ENCODE measurements around the gene CAB39. TPM values are rescaled to one million over a fixed set of nuclear protein-coding genes. Genes with fewer than 3 reads are reported as not detected.
"Not testable (repeated sequence)": the region's sequence is repeated elsewhere in the genome, so short reads cannot be mapped to it uniquely, and the experiment has no call there.

CAB39 gene
- total RNA-seq, 1 donor from 2014 or later, result 94.0 TPM

DNA sequence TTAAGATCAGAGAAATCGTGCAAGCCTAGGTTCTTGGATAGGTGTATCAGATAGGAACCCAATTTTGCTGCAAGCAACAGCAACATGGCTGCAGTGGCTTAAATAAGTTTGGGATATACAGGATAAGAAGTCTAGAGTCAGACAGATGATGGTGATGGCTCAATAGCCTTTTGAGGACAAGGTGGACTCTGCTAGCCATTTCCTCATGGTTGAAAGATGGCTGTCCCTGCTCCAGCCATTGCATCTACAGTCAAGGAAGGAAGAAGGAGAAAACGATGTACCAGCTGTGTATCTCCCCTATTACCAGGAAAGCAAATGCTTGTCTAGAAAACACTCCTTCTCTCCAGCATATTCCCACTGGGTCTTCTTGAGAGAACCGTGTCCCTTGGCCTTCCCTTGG, 30.1 kb upstream of the CAB39 start:
- no peak for DNase-seq (ENCODE audit: low spot score)

DNA sequence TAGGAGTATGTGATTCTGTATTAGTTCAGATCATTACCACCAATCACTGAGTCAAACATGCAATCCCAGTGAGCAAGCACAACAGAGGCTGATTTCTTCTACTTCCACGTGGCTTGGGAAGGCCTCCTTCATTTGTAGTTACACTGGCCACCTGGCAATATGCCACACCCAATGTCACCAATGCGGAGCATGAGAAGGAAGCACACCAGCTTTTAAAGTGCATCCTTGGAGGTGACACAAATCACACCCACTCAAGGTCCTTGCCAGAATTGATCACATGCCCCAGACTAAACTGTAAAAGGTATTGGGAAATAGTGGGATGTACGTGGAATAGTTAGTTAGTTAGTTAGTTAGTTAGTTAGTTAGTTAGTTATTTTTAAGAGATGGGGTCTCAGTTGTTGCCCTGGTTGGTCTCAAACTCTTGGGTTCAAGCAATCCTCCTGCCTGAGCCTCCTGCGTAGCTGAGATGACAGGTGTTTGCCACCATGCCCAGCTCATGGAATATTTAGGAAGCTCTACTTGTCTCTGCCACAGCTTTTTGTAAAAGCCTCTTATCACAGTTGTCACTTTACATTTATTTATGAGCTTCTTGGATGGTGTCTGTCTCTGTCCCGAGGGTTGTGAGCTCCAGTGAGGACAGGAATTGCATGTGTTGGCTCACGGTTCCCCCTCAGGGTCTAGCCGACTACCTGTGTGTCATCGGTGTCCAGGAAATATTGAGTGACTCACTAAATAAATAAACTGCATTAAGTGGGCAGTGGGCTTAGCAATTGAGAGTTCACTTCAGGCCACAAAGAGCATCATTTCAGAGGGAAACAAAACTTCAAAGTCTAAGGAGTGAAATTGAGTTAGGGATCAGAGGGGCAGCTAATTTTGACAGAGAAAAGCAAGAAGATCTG, 28.1 kb upstream of the CAB39 start:
- no peak for DNase-seq (ENCODE audit: low spot score)

DNA sequence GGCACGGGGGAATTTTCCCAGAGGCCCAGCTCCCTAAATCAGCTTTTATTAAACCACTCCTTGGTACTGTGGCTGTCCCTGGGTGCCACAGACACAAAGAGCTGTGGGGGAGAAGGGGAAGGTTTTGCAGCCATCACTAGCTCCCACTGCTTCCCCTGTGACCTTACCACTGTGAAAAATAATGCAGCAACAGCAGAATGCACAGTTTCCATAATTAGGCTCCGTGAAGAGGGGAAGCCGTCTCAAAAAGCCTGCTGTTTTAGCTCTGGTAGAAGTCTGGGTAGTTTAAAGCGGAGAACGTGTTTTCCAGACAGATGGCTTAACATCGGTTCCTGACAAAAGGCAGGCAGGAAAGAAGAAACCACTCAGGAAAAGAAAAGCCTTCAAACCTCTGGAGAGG, 27.5 kb upstream of the CAB39 start:
- DNase-seq (ENCODE audit: low spot score), result no peak

DNA sequence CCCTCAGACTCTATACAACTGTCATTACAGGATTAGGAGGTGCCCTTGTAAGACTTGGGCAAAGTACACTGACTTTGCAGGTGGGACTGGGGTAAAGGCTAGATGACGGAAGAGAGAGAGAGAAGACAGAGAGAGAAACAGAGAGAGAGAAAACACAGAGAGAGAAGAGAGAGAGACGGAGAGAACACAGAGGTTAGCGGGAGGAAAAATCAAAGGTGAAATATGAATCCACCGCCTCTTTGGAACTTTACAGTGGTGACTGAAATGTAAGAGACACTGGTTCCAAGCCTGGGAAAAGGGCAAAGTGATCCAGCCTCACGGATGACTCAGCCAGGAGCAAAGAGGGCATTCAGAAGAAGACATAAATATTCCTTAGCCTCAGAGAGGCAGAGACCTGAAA, 25.1 kb upstream of the CAB39 start:
- no peak for DNase-seq (ENCODE audit: low spot score)

DNA sequence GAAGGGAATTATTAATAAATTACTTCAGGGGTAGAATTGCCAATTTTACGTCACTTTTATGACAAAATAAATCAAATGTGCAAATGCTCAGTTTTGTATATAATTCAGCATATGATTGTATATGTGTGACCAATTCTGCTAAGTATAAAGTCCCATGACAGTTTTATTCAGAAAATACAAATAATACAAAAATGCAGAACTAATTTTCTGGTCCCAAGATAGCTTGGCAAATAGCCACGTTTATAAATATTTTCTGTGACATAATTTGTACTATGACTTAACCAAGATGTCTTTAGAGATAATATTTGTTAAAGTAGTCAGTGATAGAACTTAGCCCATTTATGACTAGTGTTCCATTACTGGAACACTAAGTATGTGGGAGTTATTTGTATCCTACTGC, 24.2 kb upstream of the CAB39 start:
- DNase-seq (ENCODE audit: low spot score), result no peak

DNA sequence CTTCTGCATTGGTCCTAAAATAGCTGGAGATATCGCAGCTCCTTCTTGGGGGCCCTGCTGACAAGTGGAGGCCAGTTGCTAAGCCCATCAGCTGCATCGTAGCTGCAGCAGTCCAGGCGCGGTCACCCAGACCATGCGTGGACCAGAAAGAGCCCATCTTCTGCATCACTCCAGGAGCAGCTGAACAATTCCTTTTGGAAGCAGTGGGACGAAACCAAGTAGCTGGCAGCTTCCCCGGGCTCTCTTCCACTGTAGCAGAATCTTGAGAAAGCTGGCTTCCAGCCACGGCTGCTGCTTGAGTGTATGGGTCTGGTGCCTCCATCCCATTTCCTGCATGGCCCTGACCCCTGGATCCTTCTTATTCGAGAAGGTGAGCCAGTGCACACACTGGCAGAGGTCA, 22.2 kb upstream of the CAB39 start:
- no peak for DNase-seq (ENCODE audit: low spot score)

DNA sequence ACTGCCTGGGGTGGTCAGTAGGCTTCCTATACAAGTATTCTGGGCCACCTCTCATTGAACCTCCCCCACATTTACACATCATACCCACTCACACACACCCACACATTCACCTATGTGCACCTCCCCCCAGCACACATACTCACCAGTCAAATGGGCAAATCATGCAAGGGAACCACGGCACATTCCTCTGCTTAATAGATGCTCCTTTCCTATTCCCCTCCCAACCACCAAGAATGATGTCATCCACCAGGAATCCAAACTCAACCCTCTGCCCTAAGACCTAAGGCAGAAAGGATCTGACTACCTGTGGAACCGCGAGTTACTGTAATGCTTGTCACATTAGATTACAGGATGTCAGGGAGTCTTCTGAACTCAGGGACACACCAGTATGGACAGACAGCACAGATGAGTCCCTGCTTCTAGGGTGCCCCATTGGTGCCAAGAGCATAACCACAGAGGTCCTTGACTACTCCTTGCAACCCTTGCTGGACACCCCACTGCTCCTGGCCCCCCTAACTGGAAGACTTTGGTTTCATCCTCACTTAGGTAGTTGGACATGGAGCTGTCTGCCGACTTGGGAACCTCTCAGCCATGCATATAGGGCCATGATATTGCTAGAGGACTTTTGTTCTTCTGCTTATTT, 21.5 kb upstream of the CAB39 start:
- peak; percentile 47 for DNase-seq (ENCODE audit: low spot score)

DNA sequence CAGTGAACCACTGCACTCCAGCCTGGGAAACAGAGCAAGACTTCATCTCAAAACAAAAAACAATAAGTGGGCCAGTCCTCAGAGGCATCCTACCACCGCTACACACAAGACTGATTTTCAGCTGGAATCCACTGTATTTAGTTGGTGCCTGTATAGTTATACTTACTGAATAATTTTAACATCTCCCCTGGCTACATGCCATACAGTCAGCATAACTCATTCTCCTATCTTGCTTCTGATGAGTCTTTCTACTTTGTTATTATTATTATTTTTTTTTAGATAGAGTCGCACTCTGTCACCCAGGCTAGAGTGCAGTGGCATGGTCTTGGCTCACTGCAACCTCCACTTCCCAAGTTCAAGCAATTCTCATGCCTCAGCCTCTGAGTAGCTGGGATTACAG, 19.9 kb upstream of the CAB39 start:
- no peak for DNase-seq (ENCODE audit: low spot score)

DNA sequence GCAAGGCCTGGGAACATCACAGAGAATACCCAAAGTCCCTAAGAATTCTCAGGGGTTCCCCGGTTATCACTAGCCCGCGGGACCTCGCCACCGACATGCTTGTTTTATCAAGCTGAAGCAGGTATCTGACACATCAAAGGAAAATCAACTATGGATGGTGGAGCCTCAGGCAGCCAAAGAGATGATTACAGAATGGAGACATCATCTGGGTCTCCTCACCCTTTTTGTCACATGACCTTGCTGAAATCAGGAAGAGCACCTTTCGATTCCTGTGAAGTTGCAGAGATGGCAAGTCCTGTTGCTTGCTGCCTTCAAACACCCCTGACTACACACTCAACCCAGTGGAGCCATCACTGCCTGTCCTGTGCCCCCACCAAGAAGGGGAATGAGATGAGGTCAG, 19.2 kb upstream of the CAB39 start:
- DNase-seq (ENCODE audit: low spot score), result peak; percentile 18

DNA sequence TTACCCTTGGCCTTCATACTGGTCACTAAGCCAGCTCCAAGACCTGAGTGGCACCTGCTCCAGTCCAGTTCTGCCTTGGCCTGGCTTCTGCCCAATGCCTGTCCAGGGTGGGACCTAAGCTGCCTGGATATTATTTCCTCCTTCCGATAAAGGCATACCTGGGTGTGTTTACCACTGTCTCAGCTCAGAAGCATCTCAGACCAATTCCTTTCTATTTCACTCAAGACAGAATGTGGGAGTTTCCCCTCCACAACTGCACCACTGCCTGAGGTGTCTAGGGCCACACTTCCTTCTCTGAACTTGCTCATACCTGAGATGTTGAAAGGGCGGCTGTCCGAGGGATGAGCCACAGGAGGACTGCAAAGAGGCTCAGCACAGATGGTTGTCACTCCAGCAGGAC, 18.4 kb upstream of the CAB39 start:
- DNase-seq (ENCODE audit: low spot score), result peak; percentile 45

DNA sequence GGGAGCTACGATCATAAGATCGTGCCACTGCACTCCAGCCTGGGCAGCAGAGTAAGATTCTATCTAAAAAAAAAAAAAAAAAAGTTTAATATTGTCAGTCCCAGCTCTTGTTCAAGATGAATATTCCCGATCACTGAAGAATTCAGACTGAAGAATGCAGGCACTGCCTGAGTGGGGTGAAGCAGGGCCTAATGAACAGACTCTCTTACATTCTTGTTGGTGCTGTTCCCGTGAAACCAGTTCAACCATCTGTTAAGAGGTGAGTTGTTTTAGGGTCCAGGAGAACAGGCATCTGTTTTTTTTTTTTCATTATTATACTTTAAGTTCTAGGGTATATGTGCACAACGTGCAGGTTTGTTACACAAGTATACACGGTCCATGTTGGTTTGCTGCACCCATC, 17.1 kb upstream of the CAB39 start:
- no peak for DNase-seq (ENCODE audit: low spot score)

DNA sequence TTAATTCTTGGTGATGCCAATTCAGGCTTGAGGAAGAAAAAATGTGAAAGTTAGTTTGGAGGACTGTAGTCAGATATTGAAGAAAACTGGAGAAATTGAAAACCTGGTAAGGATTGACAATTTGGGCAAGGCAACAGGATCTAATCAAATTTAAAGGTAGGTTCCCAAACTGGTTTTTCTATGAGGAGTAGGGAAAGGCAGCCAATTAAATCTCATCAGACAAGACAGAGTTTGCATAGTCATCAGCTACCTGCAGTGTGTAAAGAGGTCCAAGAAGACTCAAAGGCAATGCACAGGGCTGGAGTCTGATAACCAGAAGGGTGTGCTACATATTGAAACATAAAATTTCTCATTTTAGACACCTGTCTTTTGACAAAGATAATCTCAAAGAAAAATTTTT, 16.0 kb upstream of the CAB39 start:
- no peak for DNase-seq (ENCODE audit: low spot score)

DNA sequence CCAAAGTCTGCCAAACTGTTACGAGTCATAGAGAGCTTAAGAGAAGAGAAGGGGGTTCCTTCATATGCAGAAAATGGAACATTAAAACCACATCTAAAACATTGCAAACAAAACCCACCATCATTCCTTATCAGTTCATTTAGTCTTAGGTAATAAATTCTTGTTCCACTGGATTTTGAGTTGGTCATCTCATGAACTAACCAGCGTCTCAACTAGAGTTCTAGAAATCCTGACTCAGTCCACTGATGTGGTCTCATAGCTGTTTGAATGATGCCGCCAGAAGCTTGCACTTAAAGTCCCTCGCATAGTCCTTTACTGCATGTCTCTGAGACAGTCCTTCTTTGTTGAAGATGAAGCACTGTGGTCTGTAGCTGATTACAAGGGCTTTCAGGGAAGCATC, 15.0 kb upstream of the CAB39 start:
- no peak for DNase-seq (ENCODE audit: low spot score)

DNA sequence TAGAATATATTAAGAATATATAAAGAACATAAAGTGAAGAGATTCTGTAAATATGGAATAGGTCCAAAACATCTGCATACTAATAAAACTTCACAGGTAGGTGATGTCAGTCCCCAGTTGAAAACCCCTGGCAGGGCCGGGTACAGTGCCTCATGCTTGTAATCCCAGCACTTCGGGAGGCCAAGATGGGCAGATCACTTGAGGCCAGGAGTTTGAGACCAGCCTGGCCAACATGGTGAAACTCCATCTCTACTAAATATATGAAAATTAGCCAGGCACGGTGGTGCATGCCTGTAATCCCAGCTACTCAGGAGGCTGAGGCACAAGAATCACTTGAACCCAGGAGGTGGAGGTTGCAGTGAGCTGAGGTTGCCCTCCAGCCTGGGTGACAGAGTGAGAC, 13.9 kb upstream of the CAB39 start:
- peak; percentile 69 for DNase-seq (ENCODE audit: low spot score)

DNA sequence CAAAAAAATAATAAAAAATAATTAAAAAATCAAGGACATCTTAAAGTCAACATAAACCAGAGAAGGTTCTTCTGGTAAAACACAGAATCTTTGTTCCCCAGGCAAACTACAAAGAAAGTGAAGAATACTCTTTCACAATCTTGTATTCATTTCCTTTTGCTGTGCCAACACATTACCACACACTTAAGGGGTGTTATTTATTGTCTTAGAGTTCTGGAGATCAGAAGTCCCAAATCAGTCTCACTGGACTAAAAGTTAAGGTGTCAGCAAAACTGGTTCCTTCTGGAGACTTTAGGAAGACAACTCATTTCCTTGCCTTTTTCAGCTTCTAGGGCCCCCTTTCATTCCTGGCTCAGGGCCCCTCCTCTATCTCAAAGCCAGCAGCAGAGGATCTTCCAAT, 12.2 kb upstream of the CAB39 start:
- DNase-seq (ENCODE audit: low spot score), result no peak

DNA sequence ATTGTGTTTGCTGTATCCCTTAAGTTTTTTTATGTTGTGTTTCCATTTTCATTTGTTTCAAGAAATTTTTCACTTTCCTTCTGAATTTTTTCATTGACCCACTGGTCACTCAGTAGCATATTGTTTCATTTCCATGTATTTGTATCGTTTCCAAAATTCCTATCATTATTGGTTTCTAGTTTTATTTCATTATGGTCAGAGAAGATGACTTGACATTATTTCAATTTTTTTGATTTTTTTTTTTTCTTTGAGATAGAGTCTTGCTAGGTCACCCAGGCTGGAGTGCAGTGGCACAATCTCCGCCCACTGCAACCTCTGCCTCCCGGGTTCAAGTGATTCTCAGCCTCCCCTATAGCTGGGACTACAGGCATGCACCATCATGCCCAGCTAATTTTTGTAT, 11.3 kb upstream of the CAB39 start:
- DNase-seq (ENCODE audit: low spot score), result no peak

DNA sequence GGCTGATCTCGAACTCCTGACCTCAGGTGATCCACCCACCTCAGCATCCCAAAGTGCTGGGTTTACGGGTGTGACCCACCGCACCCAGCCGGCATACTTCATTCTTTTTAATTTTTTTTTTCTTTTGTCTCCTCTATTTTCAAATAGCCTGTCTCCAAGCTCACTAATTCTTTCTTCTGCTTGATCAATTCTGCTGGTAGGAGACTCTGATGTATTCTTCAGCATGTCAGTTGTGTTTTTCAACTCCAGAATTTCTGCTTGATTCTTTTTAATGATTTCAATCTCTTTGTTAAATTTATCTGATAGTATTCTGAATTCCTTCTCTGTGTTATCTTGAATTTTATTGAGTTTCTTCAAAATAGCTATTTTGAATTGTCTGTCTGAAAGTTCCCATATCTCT, 10.2 kb upstream of the CAB39 start:
- DNase-seq (ENCODE audit: low spot score), result not testable (repeated sequence)

DNA sequence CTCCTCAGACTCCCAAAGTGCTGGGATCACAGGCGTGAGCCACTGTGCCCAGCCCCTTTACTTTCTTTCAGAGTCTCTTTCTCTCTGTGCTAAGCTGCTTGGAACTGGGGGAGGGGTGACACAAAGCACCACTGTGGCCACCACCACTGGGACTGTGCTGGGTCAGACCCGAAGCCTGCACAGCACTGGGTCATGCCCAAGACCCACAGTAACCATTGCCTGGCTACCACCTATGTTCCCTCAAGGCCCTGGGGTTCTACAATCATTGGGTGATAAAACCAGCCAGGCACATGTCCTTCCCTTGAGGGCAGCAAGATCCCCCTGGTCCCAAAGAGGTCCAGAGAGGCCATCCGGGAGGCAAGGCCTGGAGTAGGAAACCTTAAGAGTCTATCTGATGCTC, 9.1 kb upstream of the CAB39 start:
- DNase-seq (ENCODE audit: low spot score), result no peak

DNA sequence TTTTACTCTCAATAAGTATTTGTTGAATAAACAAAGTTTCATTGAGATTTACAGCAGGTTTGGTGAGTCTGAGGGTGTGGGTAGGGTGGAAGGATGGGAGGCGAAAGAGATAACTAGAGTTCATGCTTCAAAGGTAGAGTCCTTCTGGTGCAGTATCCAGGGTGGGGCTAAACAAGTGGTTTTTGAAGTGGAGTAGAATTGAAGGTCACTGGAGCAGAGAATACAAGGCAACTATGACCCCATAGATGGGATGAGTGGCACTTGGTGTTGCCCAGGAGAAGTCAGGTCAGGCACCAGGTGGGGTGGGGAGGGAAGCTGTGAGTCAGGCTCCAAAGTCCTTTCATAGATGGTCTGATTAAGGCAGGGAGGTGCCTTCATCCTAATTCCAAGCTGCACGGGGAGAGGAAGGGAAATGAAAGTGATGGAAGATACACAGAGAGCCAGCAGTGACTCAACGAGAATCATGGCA, 6.6 kb upstream of the CAB39 start:
- no peak for DNase-seq (ENCODE audit: low spot score)

DNA sequence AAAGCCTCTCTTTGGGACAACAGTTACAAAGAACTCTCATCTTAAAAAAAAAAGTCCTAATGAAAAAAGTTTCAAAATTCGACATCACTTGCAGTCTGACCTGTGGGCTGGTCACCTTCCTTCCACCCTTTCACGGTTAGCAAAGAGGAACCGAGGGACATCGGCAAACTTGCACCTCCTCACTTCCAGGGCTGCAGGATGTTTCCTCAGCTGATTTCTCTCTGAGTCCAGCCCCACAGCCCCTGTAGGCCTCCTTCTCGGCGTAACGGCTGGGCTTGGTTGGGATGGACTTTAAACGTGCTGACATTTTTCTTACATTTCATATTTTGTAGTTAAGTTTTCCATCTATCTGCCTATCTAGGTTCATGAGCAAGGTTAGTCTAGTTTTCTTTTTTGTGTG, 5.7 kb upstream of the CAB39 start:
- no peak for DNase-seq (ENCODE audit: low spot score)

DNA sequence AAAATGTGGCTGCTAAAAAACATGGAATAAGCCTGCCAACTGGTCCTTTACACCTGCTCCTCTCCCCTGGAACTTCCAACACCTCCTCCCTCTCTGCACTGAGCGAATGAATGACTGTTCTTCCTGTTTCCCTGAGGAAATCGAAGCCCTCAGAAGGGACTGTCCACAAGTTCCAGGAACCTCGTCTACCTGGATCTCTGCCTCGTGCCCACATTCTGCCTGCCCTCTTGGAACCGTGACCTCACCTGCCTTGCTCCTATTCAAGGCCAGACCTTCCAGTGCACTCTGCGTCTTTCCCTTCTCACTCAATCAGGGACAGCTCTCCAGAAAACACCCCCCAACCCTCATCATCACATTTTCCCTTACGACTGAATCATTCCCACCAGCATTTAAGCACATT, 4.4 kb upstream of the CAB39 start:
- no peak for DNase-seq (ENCODE audit: low spot score)

DNA sequence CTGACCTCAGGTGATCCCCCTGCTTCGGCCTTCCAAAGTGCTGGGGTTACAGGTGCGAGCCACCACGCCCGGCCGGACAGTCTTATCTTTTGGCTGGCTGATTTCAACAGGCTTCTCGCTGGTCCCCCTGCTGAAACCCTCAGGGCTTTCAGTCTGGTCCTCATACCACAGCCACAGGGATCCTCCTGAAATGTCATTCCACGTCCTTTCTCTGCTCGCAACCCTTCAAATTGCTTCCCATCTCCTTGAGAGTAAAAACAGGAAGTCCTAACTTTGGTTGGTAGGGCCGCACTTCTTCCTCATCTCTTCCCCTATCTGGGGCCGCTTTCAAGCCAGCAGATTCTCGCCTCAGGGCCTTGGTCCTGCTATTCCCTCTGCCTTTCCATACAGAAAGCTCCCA, 1.4 kb upstream of the CAB39 start:
- no peak for DNase-seq (ENCODE audit: low spot score)
